ENCODE measurements around the gene SENP5.

- TF ChIP-seq POLR2AphosphoS5 (IDR thresholded peaks at IDR 0.05) (no peak), POLR2A (IDR thresholded peaks at IDR 0.05) (no peak), CTCF (IDR thresholded peaks at IDR 0.05) (no peak)
These were observed 101.5 kb downstream of the SENP5 start for GRCh38 chr3:196969134-196969659.

Data from breast epithelium (tissue), 3 donors.